ENCODE data around the gene MTNR1A. TPM values are rescaled to one million over a fixed set of nuclear protein-coding genes. Genes with fewer than 3 reads are reported as not detected.

The MTNR1A gene
- polyA plus RNA-seq, 4 donors: 0.15 to 0.24 TPM; not detected in 2

- Histone ChIP-seq H3K4me3 (ENCODE audit: low read depth in 1 of 3, low read length in 3 of 3) (no peak overlapping the region), H3K4me1 (ENCODE audit: control insufficient read depth in 3 of 3, insufficient read depth in 2 of 3, low read depth in 1 of 3, low read length in 2 of 3) (peaks cover 0 to 2% (median 0%) of the 10 kb centered on the region in 3 donors), H3K36me3 (ENCODE audit: control insufficient read depth in 3 of 3, insufficient read depth in 2 of 3, low read depth in 1 of 3, low read length in 3 of 3) (no peaks in the 10 kb centered on the region), H3K27ac (ENCODE audit: low read depth in 1 of 3, low read length in 2 of 3) (no peak overlapping the region), H3K9me3 (ENCODE audit: control insufficient read depth in 2 of 2, insufficient read depth in 1 of 2, low read depth in 1 of 2, low read length in 1 of 2) (peaks cover 0 to 4% of the 10 kb centered on the region in 2 donors), H3K27me3 (ENCODE audit: control insufficient read depth in 3 of 3, insufficient read depth in 3 of 3, low read length in 3 of 3) (peaks cover 0 to 12% (median 8%) of the 10 kb centered on the region in 3 donors)
- FAIRE-seq (no peak), DNase-seq (no peak)
- WGBS, 3 donors: 54 to 62% (median 56%) methylated on average over 7 of the region's 7 CpGs
Observed at GRCh38 chr4:186557061-186557460, 1.7 kb upstream of the MTNR1A start.

DNA sequence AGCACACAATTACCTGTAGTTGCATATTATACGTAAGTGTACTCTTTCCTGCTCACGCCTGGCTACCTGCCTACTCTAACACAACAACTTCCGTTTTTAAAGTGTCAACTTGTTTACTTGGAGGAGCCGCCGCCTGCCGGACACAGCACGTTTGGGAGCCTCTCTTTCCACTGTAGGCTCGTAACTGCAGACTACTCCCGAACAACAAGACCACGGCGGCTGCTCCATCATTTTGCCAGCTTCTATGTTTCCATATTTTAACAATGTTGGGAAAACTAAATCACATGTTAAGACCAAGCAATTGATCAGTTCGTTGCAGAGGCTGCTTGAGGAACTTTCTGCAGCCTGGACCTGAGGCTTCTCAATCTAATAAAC is 841 bp downstream of the MTNR1A start:
- H3K27ac ChIP-seq (ENCODE audit: low read depth in 1 of 3, low read length in 2 of 3): no peak overlapping the region
- peaks cover 0 to 2% (median 0%) of the 10 kb centered on the region in 3 donors for H3K4me1 ChIP-seq (ENCODE audit: control insufficient read depth in 3 of 3, insufficient read depth in 2 of 3, low read depth in 1 of 3, low read length in 2 of 3)
- DNase-seq (peak; percentile 50 to 61), FAIRE-seq (no peak)
- WGBS, 3 donors: 0 to 5% (median 4%) methylated on average over 12 of the region's 12 CpGs
- no peaks in the 10 kb centered on the region for H3K9me3 ChIP-seq (ENCODE audit: control insufficient read depth in 2 of 2, insufficient read depth in 1 of 2, low read depth in 1 of 2, low read length in 1 of 2)
- H3K27me3 ChIP-seq (ENCODE audit: control insufficient read depth in 3 of 3, insufficient read depth in 3 of 3, low read length in 3 of 3): peaks cover 0 to 12% (median 8%) of the 10 kb centered on the region in 3 donors
- H3K4me3 ChIP-seq (ENCODE audit: low read depth in 1 of 3, low read length in 3 of 3): peak overlapping the region in 2 of 3 donors; percentile 34 to 35
- H3K36me3 ChIP-seq (ENCODE audit: control insufficient read depth in 3 of 3, insufficient read depth in 2 of 3, low read depth in 1 of 3, low read length in 3 of 3): no peaks in the 10 kb centered on the region

DNA sequence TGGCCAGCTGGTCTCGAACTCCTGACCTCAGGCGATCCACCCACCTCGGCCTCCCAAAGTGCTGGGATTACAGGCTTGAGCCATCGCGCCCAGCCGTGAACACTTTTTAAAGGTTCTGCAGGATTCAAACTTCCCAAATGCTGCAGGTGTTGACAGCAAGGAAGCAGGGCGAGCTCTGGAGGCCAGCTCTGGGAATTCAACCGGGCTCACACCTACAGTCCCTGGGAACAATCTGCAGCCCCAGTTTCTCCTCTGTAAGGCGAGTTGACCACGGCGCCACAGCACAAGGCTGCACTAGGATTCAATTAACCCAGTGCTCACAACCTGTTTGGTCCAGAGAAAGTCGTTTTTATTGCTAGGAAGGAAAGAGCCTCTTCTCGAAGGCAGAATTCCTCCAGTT is 1.6 kb downstream of the MTNR1A start:
- no peak overlapping the region for H3K4me3 ChIP-seq (ENCODE audit: low read depth in 1 of 3, low read length in 3 of 3)
- no peak for DNase-seq

GRCh38 chr4:186551849-186552248 is 3.5 kb downstream of the MTNR1A start:
- 94 to 95% (median 94%) methylated on average over 2 of the region's 2 CpGs for WGBS, 3 donors
- no peaks in the 10 kb centered on the region for H3K9me3 ChIP-seq (ENCODE audit: control insufficient read depth in 2 of 2, insufficient read depth in 1 of 2, low read depth in 1 of 2, low read length in 1 of 2)
- H3K4me3 ChIP-seq (ENCODE audit: low read depth in 1 of 3, low read length in 3 of 3): no peak overlapping the region
- peaks cover 0 to 2% (median 0%) of the 10 kb centered on the region in 3 donors for H3K4me1 ChIP-seq (ENCODE audit: control insufficient read depth in 3 of 3, insufficient read depth in 2 of 3, low read depth in 1 of 3, low read length in 2 of 3)
- peaks cover 0 to 12% (median 8%) of the 10 kb centered on the region in 3 donors for H3K27me3 ChIP-seq (ENCODE audit: control insufficient read depth in 3 of 3, insufficient read depth in 3 of 3, low read length in 3 of 3)
- DNase-seq (no peak), FAIRE-seq (no peak)
- H3K27ac ChIP-seq (ENCODE audit: low read depth in 1 of 3, low read length in 2 of 3): no peak overlapping the region
- H3K36me3 ChIP-seq (ENCODE audit: control insufficient read depth in 3 of 3, insufficient read depth in 2 of 3, low read depth in 1 of 3, low read length in 3 of 3): no peaks in the 10 kb centered on the region

More for the DNA sequence above, 1.6 kb downstream of the MTNR1A start:
- Histone ChIP-seq H3K36me3 (ENCODE audit: control insufficient read depth in 3 of 3, insufficient read depth in 2 of 3, low read depth in 1 of 3, low read length in 3 of 3) (no peaks in the 10 kb centered on the region), H3K4me1 (ENCODE audit: control insufficient read depth in 3 of 3, insufficient read depth in 2 of 3, low read depth in 1 of 3, low read length in 2 of 3) (peaks cover 0 to 2% (median 0%) of the 10 kb centered on the region in 3 donors), H3K27ac (ENCODE audit: low read depth in 1 of 3, low read length in 2 of 3) (no peak overlapping the region), H3K9me3 (ENCODE audit: control insufficient read depth in 2 of 2, insufficient read depth in 1 of 2, low read depth in 1 of 2, low read length in 1 of 2) (no peaks in the 10 kb centered on the region), H3K27me3 (ENCODE audit: control insufficient read depth in 3 of 3, insufficient read depth in 3 of 3, low read length in 3 of 3) (peaks cover 0 to 12% (median 8%) of the 10 kb centered on the region in 3 donors)
- no peak for FAIRE-seq
- 70 to 78% (median 72%) methylated on average over 13 of the region's 13 CpGs for WGBS, 3 donors

GRCh38 chr4:186545436-186545835 is 9.9 kb downstream of the MTNR1A start:
- Histone ChIP-seq H3K4me1 (ENCODE audit: control insufficient read depth in 3 of 3, insufficient read depth in 2 of 3, low read depth in 1 of 3, low read length in 2 of 3) (peaks cover 0 to 14% (median 0%) of the 10 kb centered on the region in 3 donors), H3K27ac (ENCODE audit: low read depth in 1 of 3, low read length in 2 of 3) (peak overlapping the region in 1 of 3 donors; percentile 42), H3K4me3 (ENCODE audit: low read depth in 1 of 3, low read length in 3 of 3) (no peak overlapping the region), H3K36me3 (ENCODE audit: control insufficient read depth in 3 of 3, insufficient read depth in 2 of 3, low read depth in 1 of 3, low read length in 3 of 3) (no peaks in the 10 kb centered on the region), H3K9me3 (ENCODE audit: control insufficient read depth in 2 of 2, insufficient read depth in 1 of 2, low read depth in 1 of 2, low read length in 1 of 2) (peaks cover 0 to 27% of the 10 kb centered on the region in 2 donors), H3K27me3 (ENCODE audit: control insufficient read depth in 3 of 3, insufficient read depth in 3 of 3, low read length in 3 of 3) (no peaks in the 10 kb centered on the region)
- DNase-seq (peak; percentile 15 to 53), FAIRE-seq (no peak)
- 13 to 55% (median 32%) methylated on average over 7 of the region's 7 CpGs for WGBS, 3 donors

DNA sequence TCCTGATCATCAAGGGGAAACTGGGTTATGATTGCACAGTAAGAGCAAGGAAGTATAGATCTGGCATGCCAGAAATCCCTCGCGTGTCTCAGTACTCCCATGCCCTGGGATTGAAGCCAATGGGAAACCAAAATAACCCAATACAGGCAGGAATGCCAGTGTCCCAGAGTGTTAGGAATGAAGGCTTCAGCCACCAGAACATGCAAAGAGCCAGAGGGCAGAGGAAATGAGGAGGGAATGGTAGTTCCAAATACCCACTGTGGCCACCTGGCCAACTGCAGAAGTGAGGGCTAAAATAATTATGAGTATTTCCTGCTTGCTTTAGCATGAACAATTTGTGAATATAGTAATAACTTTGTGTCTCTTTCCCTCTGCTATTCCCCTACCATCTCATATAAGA is 12.2 kb downstream of the MTNR1A start:
- no peaks in the 10 kb centered on the region for H3K36me3 ChIP-seq (ENCODE audit: control insufficient read depth in 3 of 3, insufficient read depth in 2 of 3, low read depth in 1 of 3, low read length in 3 of 3)
- peaks cover 0 to 14% (median 0%) of the 10 kb centered on the region in 3 donors for H3K4me1 ChIP-seq (ENCODE audit: control insufficient read depth in 3 of 3, insufficient read depth in 2 of 3, low read depth in 1 of 3, low read length in 2 of 3)
- FAIRE-seq (no peak), DNase-seq (no peak)
- WGBS, 3 donors: 94 to 100% (median 94%) methylated on average over 2 of the region's 2 CpGs
- peaks cover 0 to 36% of the 10 kb centered on the region in 2 donors for H3K9me3 ChIP-seq (ENCODE audit: control insufficient read depth in 2 of 2, insufficient read depth in 1 of 2, low read depth in 1 of 2, low read length in 1 of 2)
- H3K27ac ChIP-seq (ENCODE audit: low read depth in 1 of 3, low read length in 2 of 3): no peak overlapping the region
- H3K27me3 ChIP-seq (ENCODE audit: control insufficient read depth in 3 of 3, insufficient read depth in 3 of 3, low read length in 3 of 3): no peaks in the 10 kb centered on the region
- no peak overlapping the region for H3K4me3 ChIP-seq (ENCODE audit: low read depth in 1 of 3, low read length in 3 of 3)

DNA sequence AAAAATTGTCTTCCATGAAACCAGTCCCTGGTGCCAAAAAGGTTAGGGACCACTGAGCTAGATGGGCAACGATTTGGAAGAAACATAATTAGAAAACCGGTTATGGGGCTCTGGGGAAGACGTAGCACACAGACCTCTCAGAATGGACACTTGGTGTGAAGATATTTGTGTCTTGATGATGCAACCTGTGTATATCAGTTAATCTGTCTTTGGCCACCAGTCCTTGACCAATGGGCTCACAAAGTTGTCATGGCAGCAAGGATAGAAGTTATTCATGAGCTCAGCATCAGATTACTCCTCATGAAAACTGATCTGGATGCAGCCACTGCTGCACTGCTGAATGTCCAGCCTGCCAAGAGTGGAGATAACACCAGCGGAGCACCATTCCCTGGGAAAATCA is 13.6 kb downstream of the MTNR1A start:
- Histone ChIP-seq H3K36me3 (ENCODE audit: control insufficient read depth in 3 of 3, insufficient read depth in 2 of 3, low read depth in 1 of 3, low read length in 3 of 3) (no peaks in the 10 kb centered on the region), H3K27me3 (ENCODE audit: control insufficient read depth in 3 of 3, insufficient read depth in 3 of 3, low read length in 3 of 3) (no peaks in the 10 kb centered on the region), H3K9me3 (ENCODE audit: control insufficient read depth in 2 of 2, insufficient read depth in 1 of 2, low read depth in 1 of 2, low read length in 1 of 2) (peaks cover 0 to 36% of the 10 kb centered on the region in 2 donors), H3K4me3 (ENCODE audit: low read depth in 1 of 3, low read length in 3 of 3) (no peak overlapping the region), H3K4me1 (ENCODE audit: control insufficient read depth in 3 of 3, insufficient read depth in 2 of 3, low read depth in 1 of 3, low read length in 2 of 3) (peaks cover 0 to 14% (median 0%) of the 10 kb centered on the region in 3 donors), H3K27ac (ENCODE audit: low read depth in 1 of 3, low read length in 2 of 3) (no peak overlapping the region)
- FAIRE-seq: no peak
- DNase-seq: no peak
- 87 to 97% (median 88%) methylated on average over 4 of the region's 4 CpGs for WGBS, 3 donors

DNA sequence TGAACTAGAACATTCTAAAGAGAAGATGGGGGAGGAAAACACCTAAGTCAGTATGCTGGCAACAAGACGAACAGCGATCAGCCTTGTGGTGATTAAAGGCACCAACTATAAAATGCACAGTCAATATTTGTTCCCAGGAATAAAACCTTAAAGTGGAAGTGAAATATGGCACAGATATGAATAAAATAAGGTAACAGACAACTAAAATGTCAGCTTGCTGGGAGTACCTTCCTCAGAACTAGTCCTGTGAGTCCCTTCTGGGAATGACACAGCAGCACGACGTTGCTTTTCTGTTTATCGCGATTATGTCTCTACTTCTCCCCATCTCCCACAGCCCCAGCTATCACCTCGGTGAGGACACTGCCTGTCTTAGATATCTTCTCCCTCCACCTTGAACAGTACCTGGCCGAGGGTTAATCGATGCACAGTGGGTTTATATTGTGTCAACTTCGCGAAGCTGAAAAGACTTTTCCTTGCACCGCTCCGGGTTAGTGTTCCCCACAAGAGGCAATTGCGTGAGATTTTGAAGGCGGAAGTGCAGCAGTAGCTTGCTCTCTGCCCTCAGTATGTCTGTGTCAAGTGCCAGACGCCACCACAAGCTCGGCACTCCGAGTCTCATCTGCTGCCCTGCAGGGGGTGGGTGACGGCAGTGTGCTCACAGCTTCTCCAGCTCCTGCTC is 17.4 kb downstream of the MTNR1A start:
- no peaks in the 10 kb centered on the region for H3K36me3 ChIP-seq (ENCODE audit: control insufficient read depth in 3 of 3, insufficient read depth in 2 of 3, low read depth in 1 of 3, low read length in 3 of 3)
- no peaks in the 10 kb centered on the region for H3K27me3 ChIP-seq (ENCODE audit: control insufficient read depth in 3 of 3, insufficient read depth in 3 of 3, low read length in 3 of 3)
- FAIRE-seq (no peak), DNase-seq (peak in 1 of 2 donors; percentile 16)
- H3K4me1 ChIP-seq (ENCODE audit: control insufficient read depth in 3 of 3, insufficient read depth in 2 of 3, low read depth in 1 of 3, low read length in 2 of 3): no peaks in the 10 kb centered on the region
- H3K9me3 ChIP-seq (ENCODE audit: control insufficient read depth in 2 of 2, insufficient read depth in 1 of 2, low read depth in 1 of 2, low read length in 1 of 2): peaks cover 0 to 26% of the 10 kb centered on the region in 2 donors
- H3K27ac ChIP-seq (ENCODE audit: low read depth in 1 of 3, low read length in 2 of 3): no peak overlapping the region
- no peak overlapping the region for H3K4me3 ChIP-seq (ENCODE audit: low read depth in 1 of 3, low read length in 3 of 3)
- WGBS, 3 donors: 80 to 81% (median 81%) methylated on average over 19 of the region's 19 CpGs

Measured in small intestine (tissue), 7 donors.